T-helper 9 cell (primary cell): ENCODE results near the gene MAGI3.
"Not testable (repeated sequence)": the region's sequence is repeated elsewhere in the genome, so short reads cannot be mapped to it uniquely, and the experiment has no call there.

Experiments used
- DNase-seq: peaks from one replicate; pipeline ENCODE4 v3.0.0-alpha.2; 2020

MAGI3 gene

GRCh38 chr1:113444857-113445256, 54.5 kb downstream of the MAGI3 start:
- DNase-seq: no peak

- DNase-seq: no peak
Measured at GRCh38 chr1:113451710-113452109, 61.4 kb downstream of the MAGI3 start.

GRCh38 chr1:113452921-113453770, 62.8 kb downstream of the MAGI3 start:
- no peak for DNase-seq

GRCh38 chr1:113453771-113454083, 63.4 kb downstream of the MAGI3 start:
- DNase-seq: no peak

- DNase-seq: no peak
Measured at GRCh38 chr1:113455374-113455773, 65.1 kb downstream of the MAGI3 start.

GRCh38 chr1:113456967-113457366, 66.7 kb downstream of the MAGI3 start:
- DNase-seq: no peak

- DNase-seq: no peak
Measured at GRCh38 chr1:113459279-113459678, 69.0 kb downstream of the MAGI3 start.

GRCh38 chr1:113467991-113468390, 77.7 kb downstream of the MAGI3 start:
- no peak for DNase-seq

- not testable (repeated sequence) for DNase-seq
Measured at GRCh38 chr1:113478427-113479195, 88.3 kb downstream of the MAGI3 start.

GRCh38 chr1:113479713-113480676, 89.7 kb downstream of the MAGI3 start:
- no peak for DNase-seq

GRCh38 chr1:113485131-113485530, 94.8 kb downstream of the MAGI3 start:
- DNase-seq: not testable (repeated sequence)

GRCh38 chr1:113488576-113489177, 98.4 kb downstream of the MAGI3 start:
- DNase-seq: no peak

- DNase-seq: no peak
Measured at GRCh38 chr1:113490384-113490783, 100.1 kb downstream of the MAGI3 start.

- DNase-seq: no peak
Measured at GRCh38 chr1:113493533-113493932, 103.2 kb downstream of the MAGI3 start.

- no peak for DNase-seq
Measured at GRCh38 chr1:113505357-113505756, 115.0 kb downstream of the MAGI3 start.

- no peak for DNase-seq
Measured at GRCh38 chr1:113507552-113508214, 117.4 kb downstream of the MAGI3 start.

GRCh38 chr1:113508364-113509164, 118.2 kb downstream of the MAGI3 start:
- DNase-seq: no peak

GRCh38 chr1:113509766-113510165, 119.5 kb downstream of the MAGI3 start:
- not testable (repeated sequence) for DNase-seq

GRCh38 chr1:113511269-113511668, 121.0 kb downstream of the MAGI3 start:
- DNase-seq: no peak

GRCh38 chr1:113515498-113515897, 125.2 kb downstream of the MAGI3 start:
- no peak for DNase-seq

GRCh38 chr1:113517346-113517745, 127.0 kb downstream of the MAGI3 start:
- no peak for DNase-seq
